HCT116 (cell line): ENCODE measurements around the gene STK16.

Experiments
- CTCF ChIP-seq, 3 experiments: fragments of 200-600 bp in 1 of 3; sonication (generic) in 1 of 3; IDR thresholded peaks in 2 of 3; conservative IDR thresholded peaks in 1 of 3; 2 replicates each; pipeline ENCODE4 v1.5.1; 2012 to 2017; ENCODE audit warnings: low read depth in 2 of 3, low read length in 2 of 3, antibody characterized with exemption in 1 of 3, borderline replicate concordance in 1 of 3, control low read depth in 1 of 3, mild to moderate bottlenecking in 1 of 3, mixed read lengths in 1 of 3, mixed run types in 1 of 3, moderate library complexity in 1 of 3; ENCODE audit not compliant: insufficient read depth in 1 of 3
- EZH2 ChIP-seq: fragments of 200-600 bp; sonication (generic); IDR thresholded peaks from 2 replicates; pipeline ENCODE4 v1.6.1; 2017; ENCODE audit warnings: antibody characterized with exemption, mixed run types
- POLR2A ChIP-seq: IDR thresholded peaks from 2 replicates; pipeline ENCODE4 v1.7.0; 2011; ENCODE audit warnings: borderline replicate concordance; ENCODE audit not compliant: insufficient read depth, insufficient read length; ENCODE audit errors: extremely low read depth

- TF ChIP-seq EZH2 = no peak
- TF ChIP-seq CTCF (IDR thresholded peaks at IDR 0.05 in 2 of 3, conservative IDR thresholded peaks at IDR 0.05 in 1 of 3; ENCODE audit: borderline replicate concordance in 1 of 3, insufficient read depth in 1 of 3, low read depth in 2 of 3, low read length in 2 of 3) = no peak
- TF ChIP-seq POLR2A = no peak
These were observed 47.9 kb upstream of the STK16 start for GRCh38 chr2:219197388-219197787.
